CD14-positive monocyte (primary cell): ENCODE results near the gene CD200. TPM values are rescaled to one million over a fixed set of nuclear protein-coding genes. Genes with fewer than 3 reads are reported as not detected.
"Not testable (repeated sequence)": the region's sequence is repeated elsewhere in the genome, so short reads cannot be mapped to it uniquely, and the experiment has no call there.

ENCODE experiments used
- DNase-seq, 3 donors: peaks; one replicate each; pipeline ENCODE4 v3.0.0-alpha.2; 2011 to 2022
- H2AFZ ChIP-seq: 2 replicates; pipeline ENCODE4 v1.6.0; 2012; ENCODE audit warnings: mild to moderate bottlenecking, low read depth, low read length, inconsistent platforms; ENCODE audit not compliant: insufficient read depth, poor library complexity, severe bottlenecking
- H3K27ac ChIP-seq, 2 donors: 1 replicate in 1 of 2; 2 replicates in 1 of 2; pipeline ENCODE4 v1.5.1; 2012 to 2013; ENCODE audit warnings: low read length in 2 of 2, control low read depth in 1 of 2, inconsistent platforms in 1 of 2, low read depth in 1 of 2, mild to moderate bottlenecking in 1 of 2
- H3K27me3 ChIP-seq, 2 donors: one replicate each; pipeline versions ENCODE4 v1.6.0 to v1.6.1; 2011 to 2013; ENCODE audit warnings: low read length in 2 of 2; ENCODE audit not compliant: control insufficient read depth in 2 of 2, insufficient read depth in 2 of 2
- H3K36me3 ChIP-seq, 2 donors: replicated peaks in 1 of 2; 1 replicate in 1 of 2; 2 replicates in 1 of 2; pipeline versions ENCODE4 v1.5.1 to v1.6.1; 2012 to 2013; ENCODE audit warnings: low read length in 2 of 2, control low read depth in 1 of 2, inconsistent platforms in 1 of 2, mild to moderate bottlenecking in 1 of 2; ENCODE audit not compliant: insufficient read depth in 2 of 2, control insufficient read depth in 1 of 2
- H3K4me1 ChIP-seq, 2 donors: 1 replicate in 1 of 2; 2 replicates in 1 of 2; pipeline versions ENCODE4 v1.5.1 to v1.6.1; 2012 to 2013; ENCODE audit warnings: low read length in 2 of 2, control low read depth in 1 of 2, inconsistent platforms in 1 of 2, mild to moderate bottlenecking in 1 of 2, moderate library complexity in 1 of 2; ENCODE audit not compliant: insufficient read depth in 2 of 2, control insufficient read depth in 1 of 2
- H3K4me2 ChIP-seq: replicated peaks from 2 replicates; pipeline ENCODE3; 2012; ENCODE audit warnings: low read length, moderate library complexity, mild to moderate bottlenecking; ENCODE audit not compliant: poor library complexity, severe bottlenecking; ENCODE audit errors: extremely low read depth
- H3K4me3 ChIP-seq, 3 experiments: fragments of 200-600 bp in 1 of 3; sonication (generic) in 1 of 3; replicated peaks in 1 of 3; 1 replicate in 2 of 3; 2 replicates in 1 of 3; pipeline ENCODE4 v1.5.1; 2011 to 2013; ENCODE audit warnings: low read length in 3 of 3, mild to moderate bottlenecking in 3 of 3, control low read depth in 2 of 3, low read depth in 2 of 3, inconsistent platforms in 1 of 3, moderate library complexity in 1 of 3
- H3K79me2 ChIP-seq: 2 replicates; pipeline ENCODE4 v1.6.0; 2012; ENCODE audit warnings: mild to moderate bottlenecking, control low read depth, inconsistent platforms, low read length, moderate library complexity; ENCODE audit not compliant: insufficient read depth
- H3K9ac ChIP-seq: 2 replicates; pipeline ENCODE4 v1.6.0; 2017; ENCODE audit warnings: low read length, mild to moderate bottlenecking; ENCODE audit not compliant: insufficient read depth, poor library complexity, severe bottlenecking
- H3K9me3 ChIP-seq, 2 donors: replicated peaks in 1 of 2; 1 replicate in 1 of 2; 2 replicates in 1 of 2; pipeline versions ENCODE4 v1.5.1 to v1.6.1; 2012 to 2013; ENCODE audit warnings: low read length in 2 of 2, control low read depth in 1 of 2; ENCODE audit not compliant: control insufficient read depth in 1 of 2, insufficient read depth in 1 of 2
- H4K20me1 ChIP-seq: 2 replicates; pipeline ENCODE4 v1.6.0; 2012; ENCODE audit warnings: mild to moderate bottlenecking, low read length, control low read depth, moderate library complexity; ENCODE audit not compliant: insufficient read depth
- H3K27ac Mint-ChIP-seq, 7 donors: one replicate each; pipeline ENCODE4 v1.8.0; 2020; ENCODE audit warnings: mild to moderate bottlenecking in 7 of 7, mixed read lengths in 7 of 7, moderate library complexity in 6 of 7, inconsistent platforms in 2 of 7
- H3K27me3 Mint-ChIP-seq, 3 donors: one replicate each; pipeline ENCODE4 v1.8.0; 2021 to 2022; ENCODE audit warnings: low read depth in 3 of 3, mild to moderate bottlenecking in 3 of 3, mixed read lengths in 3 of 3, moderate library complexity in 3 of 3, inconsistent platforms in 1 of 3
- H3K36me3 Mint-ChIP-seq, 2 donors: one replicate each; pipeline ENCODE4 v1.8.0; 2020; ENCODE audit warnings: mixed read lengths in 2 of 2, inconsistent platforms in 1 of 2, mild to moderate bottlenecking in 1 of 2
- H3K4me1 Mint-ChIP-seq: one replicate; pipeline ENCODE4 v1.8.0; 2020; ENCODE audit warnings: mild to moderate bottlenecking, mixed read lengths
- H3K4me3 Mint-ChIP-seq, 2 donors: one replicate each; pipeline ENCODE4 v1.8.0; 2020; ENCODE audit warnings: mild to moderate bottlenecking in 2 of 2, mixed read lengths in 2 of 2, moderate library complexity in 1 of 2
- H3K9me3 Mint-ChIP-seq, 7 donors: one replicate each; pipeline ENCODE4 v1.8.0; 2020 to 2022; ENCODE audit warnings: mixed read lengths in 7 of 7, mild to moderate bottlenecking in 6 of 7, moderate library complexity in 6 of 7, inconsistent platforms in 2 of 7
- CTCF ChIP-seq: fragments of 200-600 bp; IDR thresholded peaks from one replicate; pipeline ENCODE4 v1.8.0; 2022; ENCODE audit warnings: antibody characterized with exemption, mild to moderate bottlenecking
- WGBS: methylation state at CpG from one replicate; pipeline ENCODE4 v1.1.5; 2013; ENCODE audit warnings: missing lambda C conversion rate; ENCODE audit not compliant: insufficient coverage; 5-methylcytosine and 5-hydroxymethylcytosine counted together
- intact Hi-C, 2 donors: fragments of 100-400 bp; cut with micrococcal nuclease; formaldehyde crosslinking; loops; one replicate each; pipeline versions ENCODE4 v1.15.0 to v1.15.1; 2023
- polyA plus RNA-seq, 3 donors: library from polyadenylated mRNA; depleted of rRNA in 1 of 3; unstranded in 2 of 3; stranded (reverse) in 1 of 3; fragments of 300-500 nt in 2 of 3; fragments of >200 nt in 1 of 3; fragmentation: Illumina TruSeq in 2 of 3; gene quantifications; 1 replicate in 2 of 3; 2 replicates in 1 of 3; pipeline ENCODE4 v1.2.3, GENCODE V29; 2012 to 2021

The CD200 gene
- polyA plus RNA-seq, 3 donors, result 0.12 to 0.13 TPM; not detected in 1

- H2AFZ ChIP-seq, result no peak overlapping the region
- H4K20me1 ChIP-seq, result no peaks in the 10 kb centered on the region
- peaks cover 67 to 75% of the 10 kb centered on the region in 2 donors for H3K4me1 ChIP-seq
- Mint-ChIP-seq H3K27me3 (peaks cover 0 to 3% (median 0%) of the 10 kb centered on the region in 3 donors), H3K36me3 (no peaks in the 10 kb centered on the region), H3K9me3 (peaks cover 0 to 3% (median 1%) of the 10 kb centered on the region in 7 donors), H3K4me1 (peaks cover 75% of the 10 kb centered on the region), H3K27ac (peak overlapping the region in 6 of 7 donors; percentile 38 to 91 (median 87)), H3K4me3 (no peak overlapping the region)
- no peaks in the 10 kb centered on the region for H3K36me3 ChIP-seq
- H3K9me3 ChIP-seq, result no peaks in the 10 kb centered on the region
- intact Hi-C loops, result no loop called here
- no peak overlapping the region for H3K4me2 ChIP-seq
- no peaks in the 10 kb centered on the region for H3K27me3 ChIP-seq
- no peak overlapping the region for H3K4me3 ChIP-seq
- H3K9ac ChIP-seq, result no peak overlapping the region
- DNase-seq, result no peak
- no peak for TF ChIP-seq CTCF
- H3K27ac ChIP-seq, result peak overlapping the region in 1 of 2 donors; percentile 78
- 100% methylated on average over 1 of the region's 4 CpGs for whole genome bisulfite sequencing
- no peaks in the 10 kb centered on the region for H3K79me2 ChIP-seq
Observed at GRCh38 chr3:112377568-112378071, 44.7 kb downstream of the CD200 start.

GRCh38 chr3:112378347-112378746 is 45.4 kb downstream of the CD200 start:
- H3K9ac ChIP-seq, H3K36me3 Mint-ChIP-seq, H3K79me2 ChIP-seq, DNase-seq, intact Hi-C loops, H3K27me3 ChIP-seq, H3K36me3 ChIP-seq, H3K9me3 ChIP-seq, H3K9me3 Mint-ChIP-seq, H2AFZ ChIP-seq, H3K27me3 Mint-ChIP-seq, H3K4me2 ChIP-seq, H4K20me1 ChIP-seq: not testable (repeated sequence)
- Mint-ChIP-seq H3K27ac (peak overlapping the region; percentile 79 to 91 (median 87)), H3K4me1 (peaks cover 74% of the 10 kb centered on the region), H3K4me3 (peak overlapping the region in 1 of 2 donors; percentile 53)
- H3K27ac ChIP-seq, result peak overlapping the region; percentile 68 to 78
- H3K4me3 ChIP-seq, result peak overlapping the region in 1 of 3 experiments; percentile 35
- WGBS, result no CpG with 5 or more reads among the region's 4 CpGs
- peaks cover 64 to 70% of the 10 kb centered on the region in 2 donors for H3K4me1 ChIP-seq
